Adipocyte (in vitro differentiated cells): ENCODE data around the gene NAPA.
"Not testable (repeated sequence)": the region's sequence is repeated elsewhere in the genome, so short reads cannot be mapped to it uniquely, and the experiment has no call there.

Experiments used
- DNase-seq: peaks from one replicate; pipeline ENCODE4 v3.0.0-alpha.2; 2015; ENCODE audit warnings: low read depth
- H3K27me3 ChIP-seq: replicated peaks from 2 replicates; pipeline ENCODE4 v1.7.0; 2013; ENCODE audit warnings: mild to moderate bottlenecking, low read length, moderate library complexity; ENCODE audit not compliant: control insufficient read depth, insufficient read depth
- H3K36me3 ChIP-seq: 2 replicates; pipeline ENCODE4 v1.7.0; 2013; ENCODE audit warnings: low read length, mild to moderate bottlenecking, moderate library complexity; ENCODE audit not compliant: control insufficient read depth, insufficient read depth, severe bottlenecking
- H3K4me1 ChIP-seq: 2 replicates; pipeline ENCODE4 v1.7.0; 2013; ENCODE audit warnings: mild to moderate bottlenecking, low read length, moderate library complexity; ENCODE audit not compliant: control insufficient read depth, insufficient read depth
- H3K4me3 ChIP-seq: 2 replicates; pipeline ENCODE4 v1.7.0; 2013; ENCODE audit warnings: mild to moderate bottlenecking, low read length, moderate library complexity
- H3K9ac ChIP-seq: 2 replicates; pipeline ENCODE4 v1.7.0; 2013; ENCODE audit warnings: mild to moderate bottlenecking, low read length, moderate library complexity
- H3K9me3 ChIP-seq: 2 replicates; pipeline ENCODE4 v1.7.0; 2013; ENCODE audit warnings: mild to moderate bottlenecking, low read length, moderate library complexity; ENCODE audit not compliant: control insufficient read depth

Gene NAPA

GRCh38 chr19:47490031-47490430 is 24.8 kb downstream of the NAPA start:
- H3K36me3 ChIP-seq = peaks cover 61% of the 10 kb centered on the region
- H3K4me3 ChIP-seq = no peak overlapping the region
- no peak for DNase-seq
- no peaks in the 10 kb centered on the region for H3K9me3 ChIP-seq
- no peaks in the 10 kb centered on the region for H3K27me3 ChIP-seq
- no peak overlapping the region for H3K9ac ChIP-seq
- H3K4me1 ChIP-seq = peaks cover 2% of the 10 kb centered on the region

GRCh38 chr19:47489072-47489914 is 25.6 kb downstream of the NAPA start:
- Histone ChIP-seq H3K4me3 (no peak overlapping the region), H3K9me3 (no peaks in the 10 kb centered on the region), H3K9ac (no peak overlapping the region), H3K4me1 (peaks cover 9% of the 10 kb centered on the region), H3K36me3 (peaks cover 61% of the 10 kb centered on the region), H3K27me3 (no peaks in the 10 kb centered on the region)
- no peak for DNase-seq

DNA sequence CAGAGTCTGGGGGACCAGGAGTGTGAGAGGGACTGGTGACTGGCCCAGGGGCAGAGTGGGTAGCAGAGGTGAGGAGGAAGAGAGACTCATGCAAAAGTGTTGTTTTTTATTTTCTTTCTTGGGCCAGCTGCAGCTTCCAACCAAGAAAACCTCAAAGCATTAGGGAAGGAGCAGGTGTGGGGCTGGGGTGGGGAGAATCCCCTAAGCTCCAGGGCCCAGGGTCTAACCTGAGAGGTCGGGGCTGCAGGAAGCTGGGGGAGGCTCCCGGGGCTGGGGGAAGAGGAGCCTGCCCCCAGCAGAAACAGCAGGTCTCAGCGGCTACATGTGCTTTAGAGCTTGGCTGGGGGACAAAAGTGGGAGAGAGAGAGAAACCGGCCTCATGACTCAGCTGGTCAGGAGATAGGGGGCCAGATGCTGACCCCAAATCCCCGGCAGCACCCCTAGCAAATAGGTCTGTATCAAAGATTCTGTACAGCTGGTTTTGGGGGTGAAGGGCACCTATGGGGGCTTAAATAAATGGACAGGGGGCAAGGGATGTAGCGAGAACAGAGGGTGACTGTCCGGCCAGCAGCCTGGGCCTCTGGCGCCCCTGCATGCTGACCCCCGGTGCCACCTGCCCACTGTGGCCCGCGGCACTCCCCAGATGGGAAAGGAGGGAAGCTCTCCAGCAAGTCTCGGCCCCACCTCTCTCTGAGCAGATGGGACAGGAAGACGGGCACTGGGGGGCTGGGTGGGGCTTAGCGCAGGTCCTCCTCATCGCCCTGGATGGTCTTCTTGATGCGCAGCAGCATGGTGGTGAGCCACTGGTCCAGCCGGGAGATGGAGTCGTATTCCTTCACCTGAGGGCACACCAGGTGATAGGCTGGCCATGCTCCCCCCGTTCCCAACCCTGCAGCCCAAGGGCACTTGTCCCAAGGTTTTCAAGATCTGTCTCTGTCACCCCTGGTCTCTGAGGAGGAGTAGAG is 27.0 kb downstream of the NAPA start:
- peaks cover 17% of the 10 kb centered on the region for H3K4me1 ChIP-seq
- no peak overlapping the region for H3K9ac ChIP-seq
- H3K9me3 ChIP-seq = no peaks in the 10 kb centered on the region
- H3K27me3 ChIP-seq = no peaks in the 10 kb centered on the region
- peaks cover 56% of the 10 kb centered on the region for H3K36me3 ChIP-seq
- no peak overlapping the region for H3K4me3 ChIP-seq
- DNase-seq = no peak

DNA sequence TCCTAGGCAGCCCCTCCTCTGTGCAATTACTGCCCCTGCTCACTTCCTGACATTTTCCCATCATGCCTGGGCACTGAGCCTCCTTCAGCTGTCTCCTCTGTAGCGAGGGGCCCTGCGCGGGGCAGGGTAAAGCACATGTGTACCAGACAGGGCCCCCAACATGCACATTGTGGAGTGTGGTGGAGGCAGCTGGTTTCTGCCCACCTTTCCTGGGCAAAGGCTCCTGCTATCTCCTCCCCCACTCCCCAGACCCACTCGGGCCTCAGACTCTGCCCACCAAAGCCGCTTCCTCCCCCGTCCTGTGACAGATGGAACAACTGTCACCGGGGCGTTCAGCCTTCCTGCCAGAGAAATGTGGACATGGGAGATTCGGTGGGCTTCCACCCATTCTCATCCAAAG is 28.0 kb downstream of the NAPA start:
- no peak for DNase-seq
- Histone ChIP-seq H3K4me3 (no peak overlapping the region), H3K4me1 (peaks cover 17% of the 10 kb centered on the region)

DNA sequence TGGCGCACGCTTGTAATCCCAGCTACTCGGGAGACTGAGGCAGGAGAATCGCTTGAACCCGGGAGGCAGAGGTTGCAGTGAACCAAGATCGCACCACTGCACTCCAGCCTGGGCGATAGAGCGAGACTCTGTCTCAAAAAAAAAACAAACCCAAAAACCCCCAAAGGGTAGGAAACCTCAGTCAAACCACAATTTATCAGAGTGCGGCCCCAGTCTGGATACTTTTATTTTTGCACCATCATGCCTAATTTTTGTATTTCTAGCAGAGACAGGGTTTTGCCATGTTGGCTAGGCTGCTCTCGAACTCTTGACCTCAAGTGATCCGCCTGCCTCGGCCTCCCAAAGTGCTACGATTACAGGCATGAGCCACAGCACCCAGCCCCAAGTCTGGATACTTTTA is 28.6 kb downstream of the NAPA start:
- not testable (repeated sequence) for H3K4me3 ChIP-seq, H3K9me3 ChIP-seq, H3K27me3 ChIP-seq, H3K9ac ChIP-seq, DNase-seq
- H3K36me3 ChIP-seq = peaks cover 43% of the 10 kb centered on the region
- H3K4me1 ChIP-seq = peaks cover 17% of the 10 kb centered on the region

More for the DNA sequence above, 28.0 kb downstream of the NAPA start:
- H3K27me3 ChIP-seq = no peaks in the 10 kb centered on the region
- H3K9ac ChIP-seq = no peak overlapping the region
- H3K36me3 ChIP-seq = peaks cover 47% of the 10 kb centered on the region
- no peaks in the 10 kb centered on the region for H3K9me3 ChIP-seq

- H3K9ac ChIP-seq = peak overlapping the region; percentile 98
- DNase-seq = no peak
- no peaks in the 10 kb centered on the region for H3K9me3 ChIP-seq
- H3K4me1 ChIP-seq = peaks cover 17% of the 10 kb centered on the region
- H3K27me3 ChIP-seq = no peaks in the 10 kb centered on the region
- peak overlapping the region; percentile 98 for H3K4me3 ChIP-seq
- peaks cover 38% of the 10 kb centered on the region for H3K36me3 ChIP-seq
These were observed 29.7 kb downstream of the NAPA start for GRCh38 chr19:47485210-47485609.

- H3K27me3 ChIP-seq = peaks cover 5% of the 10 kb centered on the region
- peak; percentile 95 for DNase-seq
- peak within 1 kb of the TSS; percentile 98 for H3K9ac ChIP-seq
- H3K4me1 ChIP-seq = peaks cover 17% of the 10 kb centered on the region
- H3K4me3 ChIP-seq = peak within 1 kb of the TSS; percentile 98
- H3K9me3 ChIP-seq = no peaks in the 10 kb centered on the region
- peaks cover 26% of the 10 kb centered on the region for H3K36me3 ChIP-seq
These were observed 30.8 kb downstream of the NAPA start, which contains the start of gene KPTN for GRCh38 chr19:47483800-47484690. KPTN (minus strand) TSS chr19:47484219; CDS start chr19:47484160, 59 bp downstream.

DNA sequence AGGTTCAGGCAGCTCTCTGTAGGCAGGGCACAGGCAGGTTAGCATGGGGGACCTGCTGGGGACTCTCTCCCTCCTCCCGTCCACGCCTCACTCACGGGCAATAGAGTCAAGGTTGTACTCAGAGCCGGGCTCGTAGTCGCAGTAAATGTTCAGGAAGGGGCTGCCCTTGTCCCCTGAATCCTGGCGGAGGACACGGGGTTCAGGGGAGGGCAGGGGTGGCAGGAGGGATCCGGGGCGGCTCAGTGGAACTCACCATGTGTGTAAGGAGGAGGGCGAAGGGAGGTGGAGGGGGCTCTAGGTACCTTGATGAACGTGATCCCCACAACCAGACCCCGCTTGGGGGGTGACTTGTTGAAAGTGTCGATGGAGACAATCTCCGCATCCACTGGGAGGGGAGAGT is 31.7 kb downstream of the NAPA start:
- Histone ChIP-seq H3K36me3 (peaks cover 20% of the 10 kb centered on the region), H3K9me3 (no peaks in the 10 kb centered on the region), H3K9ac (peak overlapping the region; percentile 98), H3K27me3 (peaks cover 5% of the 10 kb centered on the region), H3K4me1 (peaks cover 17% of the 10 kb centered on the region), H3K4me3 (peak overlapping the region; percentile 98)
- no peak for DNase-seq

DNA sequence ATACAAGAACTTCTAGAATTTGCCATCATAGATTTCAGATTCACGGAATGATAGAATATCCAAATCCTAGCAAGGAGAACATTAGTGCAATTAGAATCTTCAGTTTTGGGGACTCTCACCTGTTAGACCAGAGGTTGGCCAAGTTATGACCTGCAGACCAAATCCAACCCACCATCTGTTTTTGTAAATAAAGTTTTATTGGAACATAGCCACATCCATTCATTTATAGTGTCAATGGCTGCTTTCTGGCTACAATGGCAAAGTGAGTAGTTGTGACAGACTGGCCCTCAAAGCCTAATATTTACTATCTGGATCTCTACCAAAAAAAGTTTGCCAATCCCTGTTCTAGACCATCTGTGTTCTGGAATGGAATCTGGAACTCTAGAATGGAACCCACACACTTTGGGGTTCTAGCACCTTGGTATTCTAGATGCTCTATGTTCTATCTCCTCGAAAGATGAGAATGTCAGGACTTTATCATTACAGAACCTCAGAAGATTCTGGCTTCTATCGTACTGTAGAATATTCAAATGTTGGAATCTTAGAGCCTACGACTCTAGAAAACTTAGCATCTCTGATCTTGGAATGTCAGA is 33.3 kb downstream of the NAPA start:
- Histone ChIP-seq H3K4me1 (peaks cover 17% of the 10 kb centered on the region), H3K4me3 (no peak overlapping the region), H3K9ac (no peak overlapping the region), H3K9me3 (no peaks in the 10 kb centered on the region), H3K36me3 (peaks cover 8% of the 10 kb centered on the region), H3K27me3 (peaks cover 5% of the 10 kb centered on the region)
- no peak for DNase-seq

DNA sequence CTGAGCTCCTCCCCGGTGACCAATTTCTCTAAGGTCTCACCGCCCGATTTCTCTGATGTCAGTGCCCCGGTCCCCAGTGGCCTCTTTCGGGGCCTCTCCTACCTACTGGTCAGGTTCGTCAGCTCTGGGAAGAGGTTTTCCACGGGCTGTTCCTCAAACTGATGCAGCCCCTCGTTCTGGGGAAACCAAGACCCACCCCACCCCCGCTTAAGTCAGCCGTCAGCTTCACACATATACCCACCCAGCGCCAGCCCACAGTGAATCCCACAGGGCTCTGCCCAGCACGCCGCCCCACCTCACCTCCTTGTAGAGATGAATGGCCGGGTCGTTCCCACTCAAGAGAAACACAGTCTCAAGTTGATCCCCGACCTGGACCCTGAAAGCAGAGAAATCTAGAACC is 34.2 kb downstream of the NAPA start:
- no peak for DNase-seq
- no peak overlapping the region for H3K4me3 ChIP-seq
- peaks cover 17% of the 10 kb centered on the region for H3K4me1 ChIP-seq
- H3K27me3 ChIP-seq = peaks cover 5% of the 10 kb centered on the region
- H3K9ac ChIP-seq = no peak overlapping the region
- H3K36me3 ChIP-seq = peaks cover 7% of the 10 kb centered on the region
- no peaks in the 10 kb centered on the region for H3K9me3 ChIP-seq
